Fibroblast of skin of left quadriceps (primary cell): ENCODE measurements around the gene MYH13.
"Not testable (repeated sequence)": the region's sequence is repeated elsewhere in the genome, so short reads cannot be mapped to it uniquely, and the experiment has no call there.

Experiments used
- DNase-seq, 2 experiments: peaks; one replicate each; pipeline ENCODE4 v3.0.0-alpha.2; 2013; ENCODE audit warnings: low read depth in 2 of 2

MYH13 gene

GRCh38 chr17:10304758-10305300 lies 68.0 kb downstream of the MYH13 start:
- no peak for DNase-seq

- no peak for DNase-seq
Observed at GRCh38 chr17:10297691-10298090, 75.1 kb downstream of the MYH13 start.

- peak; percentile 47 to 51 for DNase-seq
Observed at GRCh38 chr17:10295728-10296343, 77.0 kb downstream of the MYH13 start.

- DNase-seq: no peak
Observed at GRCh38 chr17:10294180-10294579, 78.6 kb downstream of the MYH13 start.

- DNase-seq: peak; percentile 37 to 41
Observed at GRCh38 chr17:10292057-10292937, 80.5 kb downstream of the MYH13 start.

GRCh38 chr17:10291576-10291975 lies 81.2 kb downstream of the MYH13 start:
- DNase-seq: not testable (repeated sequence)

- no peak for DNase-seq
Observed at GRCh38 chr17:10290041-10290440, 82.8 kb downstream of the MYH13 start.

- DNase-seq: no peak
Observed at GRCh38 chr17:10286324-10286723, 86.5 kb downstream of the MYH13 start.

GRCh38 chr17:10285896-10286295 lies 86.9 kb downstream of the MYH13 start:
- no peak for DNase-seq

- DNase-seq: no peak
Observed at GRCh38 chr17:10280068-10280467, 92.7 kb downstream of the MYH13 start.

GRCh38 chr17:10278218-10278617 lies 94.6 kb downstream of the MYH13 start:
- DNase-seq: no peak

- DNase-seq: no peak
Observed at GRCh38 chr17:10276436-10276835, 96.4 kb downstream of the MYH13 start.

GRCh38 chr17:10275418-10275817 lies 97.4 kb downstream of the MYH13 start:
- no peak for DNase-seq

GRCh38 chr17:10271106-10271562 lies 101.7 kb downstream of the MYH13 start:
- no peak for DNase-seq

GRCh38 chr17:10270258-10270657 lies 102.5 kb downstream of the MYH13 start:
- DNase-seq: no peak

- DNase-seq: no peak
Observed at GRCh38 chr17:10268005-10268404, 104.8 kb downstream of the MYH13 start.

GRCh38 chr17:10266296-10266876 lies 106.4 kb downstream of the MYH13 start:
- no peak for DNase-seq

- DNase-seq: peak; percentile 92 to 93
Observed at GRCh38 chr17:10265100-10265810, 107.6 kb downstream of the MYH13 start.

GRCh38 chr17:10264051-10264450 lies 108.8 kb downstream of the MYH13 start:
- no peak for DNase-seq

GRCh38 chr17:10262451-10262850 lies 110.4 kb downstream of the MYH13 start:
- DNase-seq: no peak

GRCh38 chr17:10261098-10261497 lies 111.7 kb downstream of the MYH13 start:
- no peak for DNase-seq
